Sigmoid colon (tissue), 4 donors: Measurements from ENCODE around the gene MACROD2.

Source experiments
- CTCF ChIP-seq, 4 experiments: fragments of 450-650 bp in 3 of 4; fragments of 200-600 bp in 1 of 4; IDR thresholded peaks; one replicate each; pipeline ENCODE4 v1.5.1; 2016 to 2019; ENCODE audit warnings: antibody characterized with exemption in 4 of 4, mild to moderate bottlenecking in 3 of 4, moderate library complexity in 2 of 4
- EP300 ChIP-seq, 4 donors: sonication (generic); formaldehyde crosslinking; IDR thresholded peaks; one replicate each; pipeline ENCODE4 v1.6.1; 2017; ENCODE audit warnings: antibody characterized with exemption in 4 of 4
- POLR2A ChIP-seq, 2 donors: fragments of 450-650 bp; IDR thresholded peaks; one replicate each; pipeline ENCODE4 v1.6.1; 2016; ENCODE audit warnings: antibody characterized with exemption in 2 of 2, mild to moderate bottlenecking in 2 of 2, moderate library complexity in 2 of 2

DNA sequence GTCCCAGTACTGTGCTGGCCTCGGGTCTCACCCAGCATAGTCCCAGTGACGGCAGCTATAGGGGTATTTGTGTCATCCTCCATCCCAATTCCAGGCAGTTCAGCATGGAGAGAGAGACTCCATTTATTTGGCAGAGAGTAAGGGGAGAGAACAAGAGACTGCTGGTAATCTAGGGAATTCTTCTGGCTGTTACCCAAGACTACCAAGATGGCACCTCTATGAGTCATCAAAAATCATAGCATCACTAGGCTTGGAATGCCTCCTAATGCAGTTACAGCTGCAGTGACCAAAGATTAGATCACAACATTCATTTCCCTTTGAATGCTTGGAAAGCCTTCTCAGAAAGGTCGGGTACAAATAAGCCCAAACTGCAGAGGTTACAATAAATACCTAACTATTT lies 1002.5 kb downstream of the MACROD2 start:
- TF ChIP-seq CTCF (IDR thresholded peaks at IDR 0.05), result no peak
- no peak for TF ChIP-seq POLR2A (IDR thresholded peaks at IDR 0.05)
- no peak for TF ChIP-seq EP300 (IDR thresholded peaks at IDR 0.05)
